Mesothelial cell of epicardium (in vitro differentiated cells): ENCODE data around the gene MAGT1. TPM values are rescaled to one million over a fixed set of nuclear protein-coding genes. Genes with fewer than 3 reads are reported as not detected.
"Not testable (repeated sequence)": the region's sequence is repeated elsewhere in the genome, so short reads cannot be mapped to it uniquely, and the experiment has no call there.

Source experiments
- DNase-seq, 2 experiments: peaks; one replicate each; pipeline ENCODE4 v3.0.0; 2021; ENCODE audit warnings: low spot score in 2 of 2; ENCODE audit not compliant: unreplicated experiment in 2 of 2
- H3K27ac Mint-ChIP-seq: 2 replicates; pipeline ENCODE4 v1.8.0; 2021; ENCODE audit warnings: mixed read lengths
- H3K27me3 Mint-ChIP-seq: 2 replicates; pipeline ENCODE4 v1.8.0; 2021; ENCODE audit warnings: low read depth, mixed read lengths
- H3K36me3 Mint-ChIP-seq: 2 replicates; pipeline ENCODE4 v1.8.0; 2021; ENCODE audit warnings: mixed read lengths
- H3K4me1 Mint-ChIP-seq: 2 replicates; pipeline ENCODE4 v1.8.0; 2021; ENCODE audit warnings: mixed read lengths
- H3K4me3 Mint-ChIP-seq: 2 replicates; pipeline ENCODE4 v1.8.0; 2021; ENCODE audit warnings: mild to moderate bottlenecking, moderate library complexity, mixed read lengths
- H3K9me3 Mint-ChIP-seq: 2 replicates; pipeline ENCODE4 v1.8.0; 2021; ENCODE audit warnings: mixed read lengths
- total RNA-seq: library from RNA; stranded (reverse); gene quantifications from 3 replicates; pipeline ENCODE4 v1.2.1, GENCODE V29; 2021
- TF ChIP-seq, protein P1 (sequence below): fragments of 200-600 bp; sonication (generic); IDR thresholded peaks from one replicate; pipeline ENCODE4 v1.5.0; 2021; ENCODE audit warnings: antibody characterized with exemption; ENCODE audit not compliant: unreplicated experiment

MAGT1 gene
- 46.9 to 48.3 TPM (median 47.3 TPM) in 3 replicates for total RNA-seq

DNA sequence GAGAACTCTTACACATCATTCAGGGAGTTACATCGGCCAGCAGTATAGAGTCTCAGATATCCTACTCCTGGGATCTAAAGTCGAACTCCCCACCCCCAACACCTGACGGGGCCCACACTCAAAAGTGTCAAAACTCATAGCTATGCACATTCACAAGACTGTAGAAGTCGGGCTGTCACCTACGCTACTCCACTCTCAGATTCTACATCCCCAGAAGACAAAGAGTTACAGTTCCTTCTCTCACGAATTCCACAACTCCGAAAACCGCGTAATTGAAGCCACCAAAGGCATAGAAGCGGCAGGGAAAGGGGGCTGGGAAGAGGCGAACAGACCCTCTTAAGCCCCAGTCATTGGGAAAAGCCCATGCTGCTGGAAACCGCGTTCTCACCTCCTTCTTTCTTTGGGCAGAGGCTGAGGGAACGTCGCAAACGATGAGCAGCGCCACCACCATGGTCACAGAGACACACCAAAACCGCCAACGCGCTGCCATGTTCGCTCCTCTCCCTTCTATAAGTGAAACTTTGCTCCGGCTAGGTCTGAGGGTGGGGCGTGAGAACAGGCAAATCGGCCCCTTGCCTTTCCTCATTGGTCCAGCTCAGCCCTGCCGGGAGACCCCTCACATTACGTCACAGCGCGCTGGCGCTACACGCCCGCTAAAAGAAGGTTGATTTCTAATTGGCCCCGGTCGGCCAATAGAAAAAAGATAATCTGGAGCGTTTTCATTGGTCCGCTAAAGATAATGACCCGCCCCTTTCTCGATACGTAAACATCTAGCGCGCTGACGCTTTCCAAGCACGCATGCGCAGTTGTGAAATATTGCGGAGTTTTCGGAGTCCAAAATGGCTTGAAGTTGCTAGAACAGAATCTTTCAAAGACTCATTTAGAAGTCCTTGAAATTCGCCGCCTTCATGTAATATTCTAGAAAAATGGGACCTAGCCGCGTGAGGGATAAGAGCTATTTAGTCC lies at the start of gene MAGT1:
TSS of gene MAGT1 (minus strand) at position 515 of the 966 bp plus-strand sequence. CDS start at position 490, 25 bp downstream.
- peaks cover 3% of the 10 kb centered on the region for H3K36me3 Mint-ChIP-seq
- H3K27me3 Mint-ChIP-seq: no peaks in the 10 kb centered on the region
- peak within 1 kb of the TSS; percentile 91 for H3K4me3 Mint-ChIP-seq
- DNase-seq: peak; percentile 77 to 82
- H3K4me1 Mint-ChIP-seq: peaks cover 16% of the 10 kb centered on the region
- H3K27ac Mint-ChIP-seq: peak within 1 kb of the TSS; percentile 100
- H3K9me3 Mint-ChIP-seq: peaks cover 22% of the 10 kb centered on the region
- TF ChIP-seq, protein P1, sequence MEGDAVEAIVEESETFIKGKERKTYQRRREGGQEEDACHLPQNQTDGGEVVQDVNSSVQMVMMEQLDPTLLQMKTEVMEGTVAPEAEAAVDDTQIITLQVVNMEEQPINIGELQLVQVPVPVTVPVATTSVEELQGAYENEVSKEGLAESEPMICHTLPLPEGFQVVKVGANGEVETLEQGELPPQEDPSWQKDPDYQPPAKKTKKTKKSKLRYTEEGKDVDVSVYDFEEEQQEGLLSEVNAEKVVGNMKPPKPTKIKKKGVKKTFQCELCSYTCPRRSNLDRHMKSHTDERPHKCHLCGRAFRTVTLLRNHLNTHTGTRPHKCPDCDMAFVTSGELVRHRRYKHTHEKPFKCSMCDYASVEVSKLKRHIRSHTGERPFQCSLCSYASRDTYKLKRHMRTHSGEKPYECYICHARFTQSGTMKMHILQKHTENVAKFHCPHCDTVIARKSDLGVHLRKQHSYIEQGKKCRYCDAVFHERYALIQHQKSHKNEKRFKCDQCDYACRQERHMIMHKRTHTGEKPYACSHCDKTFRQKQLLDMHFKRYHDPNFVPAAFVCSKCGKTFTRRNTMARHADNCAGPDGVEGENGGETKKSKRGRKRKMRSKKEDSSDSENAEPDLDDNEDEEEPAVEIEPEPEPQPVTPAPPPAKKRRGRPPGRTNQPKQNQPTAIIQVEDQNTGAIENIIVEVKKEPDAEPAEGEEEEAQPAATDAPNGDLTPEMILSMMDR: no peak

DNA sequence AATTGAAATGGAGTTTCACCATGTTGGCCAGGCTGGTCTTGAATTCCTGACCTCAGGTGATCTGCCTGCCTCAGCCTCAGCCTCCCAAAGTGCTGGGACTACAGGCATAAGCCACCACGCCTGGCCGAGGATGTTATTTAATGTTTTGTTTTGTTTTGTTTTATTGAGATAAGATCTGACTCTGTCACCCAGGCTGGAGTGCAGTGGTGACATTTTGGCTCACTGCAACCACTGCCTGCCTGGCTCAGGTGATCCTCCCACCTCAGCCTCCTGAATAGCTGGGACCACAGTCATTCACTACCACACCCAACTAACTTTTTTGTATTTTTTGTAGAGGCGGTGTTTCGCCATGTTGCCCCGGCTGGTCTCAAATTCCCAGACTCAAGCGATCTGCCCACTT lies 49.8 kb upstream of the MAGT1 start:
- H3K9me3 Mint-ChIP-seq, DNase-seq, H3K27ac Mint-ChIP-seq: not testable (repeated sequence)

DNA sequence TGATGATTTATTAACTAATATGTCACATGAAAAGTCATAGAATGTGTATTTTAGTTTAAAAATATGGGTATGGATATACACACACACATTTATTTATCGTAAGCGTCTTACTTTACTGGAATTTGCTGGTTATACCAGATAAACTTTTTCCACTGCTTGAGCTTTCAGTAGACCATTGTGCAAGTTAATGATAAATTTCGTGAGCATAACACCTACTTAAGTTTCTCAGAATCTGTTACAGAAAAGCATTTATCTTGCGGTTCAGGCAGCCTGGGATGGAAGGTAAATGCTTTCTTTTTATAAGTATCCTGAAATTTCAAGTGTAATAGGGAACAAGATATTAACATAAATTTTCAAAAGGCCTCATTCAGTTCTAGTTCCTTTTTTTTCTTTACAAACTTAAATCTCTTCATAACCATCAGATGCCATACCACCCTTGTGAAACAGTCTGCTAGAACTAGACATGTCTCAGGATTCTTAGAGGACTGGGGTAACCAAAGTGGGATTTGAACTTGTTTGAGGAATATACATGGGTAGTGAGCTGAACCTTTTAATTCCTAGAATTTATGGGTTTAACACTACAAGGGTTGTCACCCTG lies 42.9 kb upstream of the MAGT1 start:
- peaks cover 4% of the 10 kb centered on the region for H3K9me3 Mint-ChIP-seq
- H3K27me3 Mint-ChIP-seq: no peaks in the 10 kb centered on the region
- DNase-seq: no peak
- H3K36me3 Mint-ChIP-seq: no peaks in the 10 kb centered on the region
- H3K4me3 Mint-ChIP-seq: no peak overlapping the region
- TF ChIP-seq, protein P1: no peak
- no peak overlapping the region for H3K27ac Mint-ChIP-seq
- H3K4me1 Mint-ChIP-seq: no peaks in the 10 kb centered on the region

More for the DNA sequence above, 49.8 kb upstream of the MAGT1 start:
- not testable (repeated sequence) for H3K27me3 Mint-ChIP-seq, H3K4me3 Mint-ChIP-seq, H3K36me3 Mint-ChIP-seq, H3K4me1 Mint-ChIP-seq

DNA sequence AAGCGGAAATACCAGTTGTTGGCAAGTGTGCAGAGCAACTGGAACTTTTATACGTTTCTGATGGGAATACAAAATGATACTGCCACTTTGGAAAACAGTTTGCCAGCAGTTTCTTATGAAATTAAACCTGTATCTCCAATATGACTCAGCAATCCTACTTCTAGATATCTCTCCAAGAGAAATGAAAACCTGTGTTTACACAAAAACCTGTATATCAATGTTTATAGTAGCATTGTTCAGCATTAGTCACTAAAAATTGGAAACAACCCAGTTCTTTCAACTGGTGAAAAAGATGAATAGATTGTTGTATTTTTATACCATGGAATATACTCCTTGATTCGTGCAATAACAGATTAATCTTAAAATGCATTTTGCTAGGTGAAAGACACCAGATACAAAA lies 42.1 kb upstream of the MAGT1 start:
- DNase-seq: no peak
- Mint-ChIP-seq H3K36me3 (peaks cover 5% of the 10 kb centered on the region), H3K4me1 (no peaks in the 10 kb centered on the region), H3K4me3 (no peak overlapping the region), H3K9me3 (peaks cover 8% of the 10 kb centered on the region), H3K27ac (no peak overlapping the region), H3K27me3 (no peaks in the 10 kb centered on the region)
- TF ChIP-seq, protein P1: no peak

DNA sequence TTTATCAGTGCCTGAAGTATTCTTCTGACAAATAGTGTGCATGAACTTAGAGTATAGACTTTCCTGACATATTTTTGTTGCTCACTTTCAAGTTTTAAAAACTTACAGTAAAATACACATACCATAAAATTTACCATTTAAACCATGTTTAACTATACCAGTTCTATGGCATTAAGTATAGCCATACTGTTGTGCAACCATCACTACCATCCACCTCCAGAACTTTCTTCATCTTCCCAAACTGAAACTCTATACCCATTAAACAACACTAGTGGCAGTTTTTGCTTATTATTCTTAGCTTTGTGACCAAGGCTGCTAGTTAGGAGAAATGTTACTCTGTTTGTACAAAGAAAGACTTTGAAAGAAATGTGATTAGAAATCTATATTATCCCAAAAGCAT lies 41.1 kb upstream of the MAGT1 start:
- Mint-ChIP-seq H3K4me1 (no peaks in the 10 kb centered on the region), H3K27ac (no peak overlapping the region), H3K27me3 (no peaks in the 10 kb centered on the region), H3K36me3 (peaks cover 5% of the 10 kb centered on the region), H3K9me3 (peaks cover 8% of the 10 kb centered on the region), H3K4me3 (no peak overlapping the region)
- no peak for DNase-seq
- TF ChIP-seq, protein P1: no peak

DNA sequence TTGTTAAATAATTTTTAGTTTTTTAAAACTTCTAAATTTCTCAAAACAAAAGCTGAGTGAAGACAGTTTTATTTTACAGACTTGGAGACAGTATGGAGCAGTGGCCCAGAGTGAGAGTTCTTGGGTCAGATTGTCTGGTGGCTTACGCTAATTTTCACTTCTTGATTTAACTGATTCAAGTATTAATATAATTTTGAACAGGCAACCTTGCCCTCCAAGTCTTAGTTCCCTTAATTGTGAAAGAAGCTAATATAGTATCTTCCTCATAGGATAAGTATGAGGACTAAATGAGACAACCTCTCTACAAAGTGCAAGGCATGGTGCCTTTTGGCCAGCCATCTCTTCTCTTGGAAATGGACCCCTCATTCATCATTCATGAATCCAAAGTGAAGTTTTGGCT lies 40.7 kb upstream of the MAGT1 start:
- Mint-ChIP-seq H3K4me1 (no peaks in the 10 kb centered on the region), H3K27me3 (no peaks in the 10 kb centered on the region), H3K27ac (no peak overlapping the region), H3K4me3 (no peak overlapping the region), H3K9me3 (peaks cover 8% of the 10 kb centered on the region), H3K36me3 (peaks cover 7% of the 10 kb centered on the region)
- TF ChIP-seq, protein P1: no peak
- DNase-seq: no peak
